GM18499 (cell line): ENCODE data around the gene EPB41L4B.

Experiments used
- ATAC-seq: cut with Tn5 transposase; IDR thresholded peaks from one replicate; pipeline ENCODE4 v1.9.1; 2021; ENCODE audit warnings: moderate number of reproducible peaks; ENCODE audit not compliant: insufficient read depth, unreplicated experiment

EPB41L4B gene

GRCh38 chr9:109213285-109214121 is 107.4 kb downstream of the EPB41L4B start:
- ATAC-seq, result no peak

- no peak for ATAC-seq
Measured at GRCh38 chr9:109212768-109213167, 108.1 kb downstream of the EPB41L4B start.

DNA sequence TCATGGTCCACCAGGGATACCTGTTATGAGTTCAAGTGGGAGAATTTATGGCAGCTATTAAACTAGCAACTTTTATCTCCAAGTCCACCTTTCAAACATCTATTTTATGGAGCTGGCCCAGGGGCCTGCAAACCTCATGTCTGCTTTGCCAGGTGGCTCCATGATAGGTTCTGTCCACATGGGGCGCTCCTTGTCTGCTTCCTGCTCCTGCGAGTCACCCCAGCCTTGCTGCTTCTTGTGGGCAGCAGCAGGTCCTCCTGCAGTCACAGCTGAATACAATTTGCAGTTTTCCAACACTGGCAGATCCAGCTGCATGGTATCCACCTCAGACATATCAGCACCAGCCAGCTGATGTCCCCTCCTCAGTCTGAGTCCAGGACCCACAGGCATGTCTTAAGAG is 114.2 kb downstream of the EPB41L4B start:
- ATAC-seq, result no peak

- ATAC-seq, result no peak
Measured at GRCh38 chr9:109205526-109205925, 115.3 kb downstream of the EPB41L4B start.

GRCh38 chr9:109203761-109204360 is 117.0 kb downstream of the EPB41L4B start:
- no peak for ATAC-seq

GRCh38 chr9:109199676-109200075 is 121.2 kb downstream of the EPB41L4B start:
- ATAC-seq, result no peak

DNA sequence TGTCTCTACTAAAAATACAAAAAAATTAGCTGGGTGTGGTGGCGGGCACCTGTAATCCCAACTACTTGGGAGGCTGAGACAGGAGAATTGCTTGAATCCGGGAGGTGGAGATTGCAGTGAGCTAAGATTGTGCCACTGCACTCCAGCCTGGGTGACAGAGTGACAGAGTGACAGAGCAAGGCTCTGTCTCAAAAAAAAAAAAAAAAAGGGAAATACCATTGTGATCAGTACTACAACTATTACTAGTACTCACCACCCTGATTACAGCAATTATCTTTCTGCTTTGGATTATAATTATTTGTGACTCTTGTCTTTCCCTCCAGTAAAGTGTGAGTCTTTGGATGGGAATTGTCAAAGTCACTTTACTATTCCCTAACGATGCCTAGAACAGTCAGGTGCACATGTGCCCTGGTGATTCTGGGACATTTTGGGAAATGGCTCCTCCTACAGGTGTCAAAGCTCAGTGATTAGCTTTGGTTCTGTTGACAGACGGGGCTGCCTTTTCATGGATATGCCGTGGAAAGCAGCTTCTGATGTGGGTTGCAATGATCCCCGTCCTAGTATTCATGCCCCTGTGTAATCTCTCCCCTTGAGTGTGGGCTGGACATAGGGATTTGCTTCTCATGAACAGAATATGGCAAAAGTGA is 122.0 kb downstream of the EPB41L4B start:
- ATAC-seq, result no peak

- ATAC-seq, result no peak
Measured at GRCh38 chr9:109193974-109194556, 126.8 kb downstream of the EPB41L4B start.

DNA sequence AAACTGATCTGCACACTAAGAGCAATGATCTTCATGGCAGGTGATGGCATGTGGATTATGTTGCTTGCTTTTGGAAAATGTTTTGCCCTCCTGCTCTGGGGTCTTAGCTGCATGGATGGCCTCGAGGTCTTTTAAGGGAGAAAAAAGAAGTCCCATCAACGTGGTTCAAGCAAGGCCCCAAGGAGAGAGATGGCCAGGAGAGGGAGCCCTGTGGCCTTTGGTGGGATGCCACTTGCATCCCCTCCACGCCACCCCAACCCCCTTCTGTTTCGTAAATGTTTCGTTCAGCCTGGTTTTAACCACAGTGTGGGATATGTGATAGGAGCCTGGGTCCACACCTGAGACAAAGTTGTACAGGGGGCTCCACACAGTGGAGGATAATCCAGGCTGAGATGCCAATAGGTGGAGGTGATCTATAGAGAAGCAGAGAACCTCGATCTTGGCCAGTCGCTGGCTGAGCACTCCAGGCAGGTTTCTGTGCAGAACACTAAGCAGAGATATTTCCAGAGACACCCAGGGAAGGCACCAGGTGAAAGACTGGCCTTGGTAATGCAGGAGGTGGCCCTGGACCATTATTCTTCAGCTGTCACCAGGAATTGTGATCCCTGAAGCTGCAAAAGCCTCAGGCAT is 128.0 kb downstream of the EPB41L4B start:
- no peak for ATAC-seq

DNA sequence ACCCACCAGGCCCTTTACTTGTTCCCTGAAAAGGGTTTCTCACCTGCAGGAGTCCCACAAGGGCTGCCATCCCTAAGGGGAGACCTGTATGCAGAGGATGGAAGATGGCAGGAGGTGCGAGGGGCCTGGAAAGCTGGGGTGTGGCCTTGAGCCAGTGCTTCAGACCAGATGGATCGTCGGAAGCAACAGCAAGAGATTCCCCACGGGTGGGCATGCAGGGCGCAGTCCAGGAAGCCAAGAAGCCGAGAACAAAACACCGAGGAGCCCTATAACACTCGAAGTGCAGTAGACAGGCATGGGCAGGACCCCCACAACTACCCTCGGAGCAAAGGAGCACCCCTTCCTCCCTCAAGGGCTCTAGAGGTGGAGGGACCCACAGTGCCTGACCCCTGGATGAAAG is 129.1 kb downstream of the EPB41L4B start:
- ATAC-seq, result no peak

DNA sequence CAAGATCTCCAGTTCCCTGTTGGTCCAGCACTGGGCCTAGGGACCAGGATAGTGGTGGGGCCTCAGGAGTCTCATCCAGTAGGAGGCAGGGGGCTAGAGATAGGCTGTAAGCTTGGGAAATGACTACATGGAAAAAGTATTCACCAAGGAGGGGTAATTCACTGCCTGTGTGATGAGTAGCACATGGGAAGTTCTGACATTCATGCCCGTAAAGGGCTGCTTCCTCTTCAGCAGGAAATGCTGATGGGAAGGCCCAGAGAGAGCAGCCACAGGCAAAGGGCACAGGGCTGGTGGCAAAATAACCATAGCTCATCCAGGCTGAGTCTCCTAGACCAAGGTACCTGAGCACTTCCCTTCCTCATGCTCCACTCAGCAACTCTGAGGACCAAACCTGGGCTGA is 130.7 kb downstream of the EPB41L4B start:
- ATAC-seq, result no peak

DNA sequence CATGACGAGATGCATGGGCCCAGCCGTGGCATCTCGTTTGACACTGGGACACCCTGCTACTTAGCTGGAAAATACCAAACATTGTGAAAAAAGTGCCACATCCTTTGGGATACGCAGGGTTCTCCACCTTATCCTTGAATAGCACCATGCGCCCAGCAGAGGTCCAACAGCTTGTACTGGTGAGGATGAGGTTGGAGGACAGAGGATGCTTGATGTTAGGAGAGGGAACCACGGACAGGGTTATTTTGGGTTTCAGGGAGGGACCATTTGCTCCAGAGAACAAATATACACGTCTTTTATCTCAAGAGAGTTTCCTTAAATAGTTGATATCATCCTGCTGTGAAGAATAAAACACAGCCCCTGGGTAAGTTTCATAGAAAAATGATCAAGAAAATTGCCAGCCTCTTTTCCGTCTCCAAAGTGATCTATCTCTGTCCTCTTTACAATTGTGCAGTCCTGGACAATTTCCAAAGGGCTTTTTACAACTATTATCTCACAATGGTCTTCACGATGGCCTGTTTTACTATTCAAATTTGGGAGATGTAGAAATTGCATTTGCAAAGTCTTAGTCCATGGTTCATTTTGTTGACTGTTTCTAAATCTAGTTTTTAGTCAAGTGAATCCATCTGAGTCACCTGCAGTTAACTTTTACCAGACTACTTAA is 133.9 kb downstream of the EPB41L4B start:
- ATAC-seq, result no peak

GRCh38 chr9:109182940-109183798 is 137.7 kb downstream of the EPB41L4B start:
- no peak for ATAC-seq

- no peak for ATAC-seq
Measured at GRCh38 chr9:109182550-109182939, 138.3 kb downstream of the EPB41L4B start.

- peak; percentile 62 for ATAC-seq
Measured at GRCh38 chr9:109181284-109181683, 139.6 kb downstream of the EPB41L4B start.

- ATAC-seq, result no peak
Measured at GRCh38 chr9:109179801-109180523, 140.9 kb downstream of the EPB41L4B start.

DNA sequence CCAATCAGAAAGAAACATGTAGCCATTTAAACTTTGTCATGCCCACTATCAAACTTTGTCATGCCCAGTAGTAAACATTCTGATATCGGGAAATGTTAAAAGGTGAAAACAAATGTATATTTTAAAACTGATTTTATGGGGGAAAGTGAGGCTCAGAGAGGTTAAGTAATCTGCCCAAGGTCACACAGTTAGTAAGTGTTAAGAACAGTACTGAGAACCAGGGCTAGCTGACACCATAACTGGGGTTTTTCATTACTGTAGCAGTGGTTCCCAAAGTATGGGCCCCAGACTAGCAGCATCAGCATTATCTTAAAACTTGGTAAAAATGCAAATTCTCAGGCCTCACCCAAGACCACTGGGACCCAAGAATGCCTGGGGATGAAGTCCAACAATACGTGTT is 143.9 kb downstream of the EPB41L4B start:
- no peak for ATAC-seq

DNA sequence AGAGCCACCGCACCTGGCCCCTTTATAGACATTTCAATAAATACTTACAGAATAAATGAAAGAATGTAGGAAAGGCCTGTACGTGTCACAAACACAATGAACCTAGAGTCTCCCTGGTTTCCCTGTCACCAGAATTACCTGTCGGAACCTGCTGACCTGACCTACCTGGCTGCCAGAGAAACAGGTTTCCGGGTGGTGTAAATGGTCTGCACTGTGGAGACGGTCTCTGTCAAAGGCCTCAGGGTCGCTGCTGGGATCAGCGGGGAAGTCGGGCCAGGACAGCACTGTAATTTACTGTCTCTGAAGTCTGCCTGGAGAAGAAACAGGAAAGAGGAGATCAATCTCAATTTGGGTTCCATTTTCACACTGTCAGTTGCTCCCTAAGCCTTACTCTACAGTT is 144.5 kb downstream of the EPB41L4B start:
- no peak for ATAC-seq

GRCh38 chr9:109172935-109173334 is 147.9 kb downstream of the EPB41L4B start:
- ATAC-seq, result no peak
